HuH-7.5 (cell line): ENCODE measurements around the gene SKA2.
A peak's percentile ranks its signal among the peaks of the same experiment; 100 is the strongest.
"Not testable (repeated sequence)": the region's sequence is repeated elsewhere in the genome, so short reads cannot be mapped to it uniquely, and the experiment has no call there.

Experiments
- DNase-seq: peaks from one replicate; pipeline ENCODE4 v3.0.0; 2011; ENCODE audit warnings: low spot score

SKA2 gene

DNA sequence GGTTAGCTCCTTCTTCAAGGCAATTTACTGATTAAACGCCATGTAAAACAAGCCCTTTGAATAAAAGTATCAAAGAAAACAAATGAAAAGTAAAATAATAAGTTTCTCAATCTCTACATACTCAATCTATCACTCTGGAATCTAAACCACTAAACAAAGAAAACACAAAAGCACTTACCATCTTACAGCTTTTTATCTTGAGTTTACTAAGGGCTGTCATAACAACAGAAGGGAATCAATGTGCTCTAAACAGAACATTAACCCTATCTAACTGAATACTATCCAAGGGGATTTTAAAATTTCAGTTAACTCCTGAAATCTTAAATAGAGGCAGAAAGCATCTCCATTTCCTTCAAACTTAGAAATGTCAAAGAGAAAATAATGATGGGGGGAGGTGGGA is 3.4 kb downstream of the SKA2 start:
- DNase-seq: no peak

- no peak for DNase-seq
These were observed 4.0 kb downstream of the SKA2 start for GRCh38 chr17:59151006-59151405.

- DNase-seq: no peak
These were observed 5.0 kb downstream of the SKA2 start for GRCh38 chr17:59149841-59150511.

DNA sequence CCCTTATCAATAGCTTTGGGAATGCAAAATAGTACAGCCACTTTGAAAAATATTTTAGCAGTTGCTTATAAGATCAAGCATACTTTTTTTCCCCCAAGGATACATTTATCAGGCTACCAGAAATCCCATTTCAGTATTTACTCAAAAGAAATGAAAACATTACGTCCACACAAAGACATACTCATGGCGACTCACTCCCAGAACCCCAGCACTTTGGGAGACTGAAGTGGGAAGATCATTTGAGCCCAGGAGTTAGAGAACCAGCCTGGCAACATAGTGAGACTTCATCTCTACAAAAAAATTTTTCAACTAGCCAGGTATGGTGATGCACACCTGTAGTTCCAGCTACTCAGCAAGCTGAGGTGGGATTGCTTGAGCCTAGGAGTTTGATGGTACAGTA is 5.9 kb downstream of the SKA2 start:
- DNase-seq: no peak

DNA sequence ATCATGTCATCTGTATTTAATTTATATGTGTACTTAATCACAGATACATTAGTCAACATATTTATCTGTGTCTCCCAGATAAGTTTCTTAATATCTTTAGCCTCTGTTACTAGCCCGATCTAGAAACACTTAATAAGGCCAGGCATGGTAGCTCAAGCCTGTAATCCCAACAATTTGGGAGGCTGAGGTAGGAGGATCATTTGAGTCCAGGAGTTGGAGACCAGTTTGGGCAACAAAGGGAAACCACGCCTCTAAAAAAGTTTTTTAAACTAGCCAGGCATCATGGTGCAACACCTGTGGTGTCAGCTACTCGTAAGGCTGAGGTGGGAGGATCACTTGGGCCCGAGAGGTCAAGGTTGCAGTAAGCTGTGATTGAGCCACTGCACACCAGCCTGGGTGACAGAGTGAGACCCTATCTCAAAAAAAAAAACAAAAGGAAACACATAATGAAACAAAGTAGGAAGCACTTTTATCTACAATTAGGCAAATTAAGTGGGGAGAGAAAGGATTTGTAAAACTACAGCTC is 9.4 kb downstream of the SKA2 start:
- DNase-seq: no peak

- DNase-seq: no peak
These were observed 13.1 kb downstream of the SKA2 start for GRCh38 chr17:59141860-59142259.

- DNase-seq: no peak
These were observed 15.0 kb downstream of the SKA2 start for GRCh38 chr17:59139939-59140338.

DNA sequence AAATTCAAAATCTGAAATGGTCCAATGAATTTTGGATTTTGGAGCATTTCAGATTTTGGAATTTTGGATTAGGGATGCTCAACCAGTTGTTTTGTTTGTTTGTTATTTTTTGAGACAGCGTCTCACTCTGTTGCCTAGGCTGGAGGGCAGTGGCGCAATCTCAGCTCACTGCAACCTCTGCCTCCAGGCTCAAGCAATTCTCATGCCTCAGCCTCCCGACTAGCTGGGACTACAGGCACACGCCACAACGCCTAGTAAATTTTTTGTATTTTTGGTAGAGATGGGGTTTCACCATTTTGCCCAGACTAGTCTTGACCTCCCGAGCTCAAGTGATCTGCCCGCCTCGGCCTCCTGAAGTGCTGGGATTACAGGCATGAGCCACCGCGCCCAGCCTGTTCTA is 16.6 kb downstream of the SKA2 start:
- not testable (repeated sequence) for DNase-seq

DNA sequence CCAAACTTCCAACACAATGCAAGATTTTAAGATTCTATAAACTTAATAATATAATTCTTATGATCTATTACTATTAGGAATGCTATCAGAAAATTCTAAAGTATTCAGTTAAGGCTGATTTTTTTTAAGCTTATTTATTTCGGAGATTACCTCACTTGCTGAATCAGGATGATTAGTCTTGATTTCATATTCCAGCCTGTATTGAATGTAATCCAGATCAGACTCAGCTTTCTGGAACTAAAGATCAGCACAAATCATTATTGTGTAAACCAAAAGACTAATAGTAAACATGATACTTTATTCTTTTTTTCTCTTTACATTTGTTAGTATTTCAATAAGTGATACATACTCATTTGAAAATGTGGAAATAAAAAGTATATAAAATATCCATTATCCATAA is 23.9 kb downstream of the SKA2 start:
- no peak for DNase-seq

DNA sequence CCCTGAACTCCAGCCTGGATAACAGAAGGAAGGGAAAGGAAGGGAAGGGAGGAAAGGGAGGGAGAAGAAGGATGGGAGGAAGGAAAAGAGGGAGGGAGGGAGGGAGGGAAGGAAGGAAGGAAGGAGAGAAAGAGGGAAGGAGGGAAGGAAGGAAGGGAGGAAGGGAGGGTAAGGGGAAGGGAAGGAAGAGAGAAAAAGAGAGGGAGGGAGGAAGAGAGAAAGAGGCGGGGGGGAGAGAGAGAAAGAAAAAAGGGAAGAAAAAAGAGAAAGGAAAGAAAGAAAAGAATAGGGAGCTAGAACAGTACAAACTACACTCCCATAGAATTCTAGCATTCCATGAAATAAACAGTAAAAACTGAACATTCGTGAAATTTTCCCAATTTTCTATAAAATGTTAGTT is 25.2 kb downstream of the SKA2 start:
- no peak for DNase-seq

DNA sequence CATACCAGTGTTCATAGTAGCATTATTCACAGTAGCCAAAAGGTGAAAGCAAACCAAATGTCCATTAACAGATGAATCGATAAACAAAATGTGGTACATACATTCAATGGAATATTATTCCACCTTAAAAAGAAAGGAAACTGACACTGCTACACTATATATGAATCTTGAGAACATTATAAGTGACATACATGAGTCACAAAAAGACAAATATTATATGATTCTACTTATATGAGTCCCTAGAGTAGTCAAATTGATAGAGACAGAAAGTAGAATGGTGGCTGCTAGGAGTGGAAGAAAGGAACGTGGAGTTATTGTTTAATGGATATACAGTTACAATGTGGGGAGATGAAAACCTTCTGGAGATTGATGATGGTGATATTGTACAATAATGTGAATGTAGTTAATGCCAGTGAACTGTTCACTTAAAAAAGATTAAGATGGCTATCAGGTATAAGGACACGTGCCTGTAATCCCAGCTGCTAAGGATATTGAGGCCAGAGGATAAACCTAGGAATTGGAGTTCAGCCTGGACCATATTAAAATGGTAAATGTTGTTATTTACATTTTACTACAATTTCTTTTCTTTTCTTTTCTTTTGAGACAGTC is 28.1 kb downstream of the SKA2 start:
- no peak for DNase-seq

DNA sequence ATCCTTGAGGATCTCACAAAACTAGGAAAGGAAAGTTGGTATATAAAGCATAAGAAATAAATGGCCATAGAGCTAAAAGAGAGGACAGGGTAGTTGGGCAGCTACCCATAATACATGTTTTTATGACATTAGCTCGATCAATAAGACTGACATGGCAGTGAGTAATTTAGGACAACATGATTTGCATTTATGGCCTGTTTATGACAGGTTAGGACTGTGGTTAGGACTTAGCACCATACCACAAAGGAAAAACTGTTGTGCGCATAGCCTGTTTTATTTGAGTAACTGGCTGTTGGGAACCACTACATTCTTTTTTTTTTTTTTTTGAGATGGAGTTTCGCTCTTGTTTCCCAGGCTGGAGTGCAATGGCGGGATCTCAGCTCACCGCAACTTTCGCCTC is 30.3 kb downstream of the SKA2 start:
- no peak for DNase-seq

- no peak for DNase-seq
These were observed 33.0 kb downstream of the SKA2 start for GRCh38 chr17:59121901-59122480.

- DNase-seq: no peak
These were observed 39.5 kb downstream of the SKA2 start for GRCh38 chr17:59115474-59115873.

- no peak for DNase-seq
These were observed 43.4 kb downstream of the SKA2 start for GRCh38 chr17:59111539-59111938.

DNA sequence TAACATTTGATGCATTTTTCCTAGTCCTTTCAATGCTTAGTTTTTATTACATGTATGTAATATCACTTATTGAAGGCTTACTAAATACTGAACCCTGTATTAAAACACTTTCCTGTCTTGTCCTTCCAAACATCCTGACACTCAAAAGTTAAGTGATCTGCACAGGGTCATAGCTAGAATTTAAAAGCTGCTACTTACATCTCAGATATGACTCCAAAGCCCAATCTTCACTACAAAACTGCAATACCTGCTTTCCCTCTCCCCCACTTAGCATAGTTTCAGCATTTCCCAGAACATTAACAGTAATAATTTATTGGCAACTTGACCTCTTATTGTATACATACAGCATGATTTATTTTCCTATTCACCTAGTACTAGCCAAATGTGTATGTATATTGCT is 44.0 kb downstream of the SKA2 start:
- no peak for DNase-seq

GRCh38 chr17:59108400-59109102 is 46.4 kb downstream of the SKA2 start:
- DNase-seq: no peak

- no peak for DNase-seq
These were observed 47.7 kb downstream of the SKA2 start for GRCh38 chr17:59107306-59107670.

- peak; percentile 100 for DNase-seq
These were observed 48.3 kb downstream of the SKA2 start, which contains the start of gene TRIM37 for GRCh38 chr17:59106463-59107305. Gene TRIM37 (minus strand): TSS chr17:59106880. CDS start chr17:59106461, 419 bp downstream.

GRCh38 chr17:59105852-59106462 is 49.0 kb downstream of the SKA2 start:
- DNase-seq: peak; percentile 88

GRCh38 chr17:59101178-59101577 is 53.8 kb downstream of the SKA2 start:
- DNase-seq: no peak
